Mucosa of stomach (tissue), 1 donor: ENCODE measurements around the gene FAM171A2.
A peak's percentile ranks its signal among the peaks of the same experiment; 100 is the strongest.
"Not testable (repeated sequence)": the region's sequence is repeated elsewhere in the genome, so short reads cannot be mapped to it uniquely, and the experiment has no call there.

Experiments
- H3K27me3 ChIP-seq: one replicate; pipeline ENCODE4 v1.7.0; 2013; ENCODE audit warnings: mild to moderate bottlenecking, low read length; ENCODE audit not compliant: control insufficient read depth, insufficient read depth
- H3K36me3 ChIP-seq: one replicate; pipeline ENCODE4 v1.7.0; 2013; ENCODE audit warnings: low read length; ENCODE audit not compliant: control insufficient read depth, insufficient read depth
- H3K4me1 ChIP-seq: one replicate; pipeline ENCODE4 v1.7.0; 2013; ENCODE audit warnings: mild to moderate bottlenecking, low read length; ENCODE audit not compliant: control insufficient read depth, insufficient read depth
- H3K4me3 ChIP-seq: one replicate; pipeline ENCODE4 v1.7.0; 2013; ENCODE audit warnings: low read length
- H3K9ac ChIP-seq: one replicate; pipeline ENCODE4 v1.7.0; 2013; ENCODE audit warnings: mild to moderate bottlenecking, low read length, moderate library complexity
- H3K9me3 ChIP-seq: one replicate; pipeline ENCODE4 v1.7.0; 2013; ENCODE audit warnings: mild to moderate bottlenecking, low read length, moderate library complexity; ENCODE audit not compliant: control insufficient read depth
- donor health status: Pancreatic carcinoma.

The FAM171A2 gene

DNA sequence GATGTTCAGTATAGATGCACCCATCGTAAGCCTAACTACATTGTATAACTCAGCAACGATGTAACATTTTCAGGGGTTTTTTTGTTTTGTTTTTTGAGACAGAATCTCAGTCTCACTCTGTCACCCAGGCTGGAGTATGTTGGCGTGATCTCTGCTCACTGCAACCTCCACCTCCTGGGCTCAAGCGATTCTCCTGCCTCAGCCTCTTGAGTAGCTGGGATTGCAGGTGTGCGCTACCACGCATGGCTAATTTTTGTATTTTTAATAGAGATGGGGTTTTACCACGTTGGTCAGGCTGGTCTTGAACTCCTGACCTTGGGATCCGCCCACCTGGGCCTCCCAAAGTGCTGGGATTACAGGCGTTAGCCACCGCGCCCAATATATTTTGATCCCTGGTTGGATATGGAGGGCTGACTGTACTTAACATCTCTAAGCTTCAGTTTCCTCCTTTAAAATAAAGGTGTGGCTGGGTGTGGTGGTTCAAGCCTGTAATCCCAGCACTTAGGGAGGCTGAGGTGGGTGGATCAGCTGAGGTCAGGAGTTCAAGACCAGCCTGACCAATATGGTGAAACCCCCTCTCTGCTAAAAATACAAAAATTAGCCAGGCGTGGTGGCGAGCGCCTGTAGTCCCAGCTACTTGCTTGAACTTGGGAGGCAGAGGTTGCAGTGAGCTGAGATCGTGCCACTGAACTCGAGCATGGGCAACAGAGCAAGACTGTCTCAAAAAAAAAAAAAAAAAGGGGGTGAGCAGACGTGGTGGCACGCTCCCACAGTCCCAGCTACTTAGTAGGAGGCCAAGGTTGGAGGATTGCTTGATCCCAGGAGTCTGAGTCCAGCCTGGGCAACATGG lies 16.2 kb downstream of the FAM171A2 start:
- not testable (repeated sequence) for H3K4me3 ChIP-seq, H3K9ac ChIP-seq, H3K9me3 ChIP-seq, H3K27me3 ChIP-seq
- Histone ChIP-seq H3K36me3 (peaks cover 10% of the 10 kb centered on the region), H3K4me1 (peaks cover 15% of the 10 kb centered on the region)

- H3K9me3 ChIP-seq = no peaks in the 10 kb centered on the region
- H3K4me3 ChIP-seq = peak overlapping the region; percentile 88
- H3K27me3 ChIP-seq = no peaks in the 10 kb centered on the region
- H3K36me3 ChIP-seq = peaks cover 10% of the 10 kb centered on the region
- peak overlapping the region; percentile 96 for H3K9ac ChIP-seq
- H3K4me1 ChIP-seq = peaks cover 15% of the 10 kb centered on the region
These were observed 17.4 kb downstream of the FAM171A2 start for GRCh38 chr17:44346064-44346844.

GRCh38 chr17:44345454-44346026 lies 18.1 kb downstream of the FAM171A2 start:
- peaks cover 15% of the 10 kb centered on the region for H3K4me1 ChIP-seq
- peak overlapping the region; percentile 88 for H3K4me3 ChIP-seq
- no peaks in the 10 kb centered on the region for H3K27me3 ChIP-seq
- H3K9me3 ChIP-seq = no peaks in the 10 kb centered on the region
- H3K36me3 ChIP-seq = peaks cover 4% of the 10 kb centered on the region
- peak overlapping the region; percentile 96 for H3K9ac ChIP-seq

DNA sequence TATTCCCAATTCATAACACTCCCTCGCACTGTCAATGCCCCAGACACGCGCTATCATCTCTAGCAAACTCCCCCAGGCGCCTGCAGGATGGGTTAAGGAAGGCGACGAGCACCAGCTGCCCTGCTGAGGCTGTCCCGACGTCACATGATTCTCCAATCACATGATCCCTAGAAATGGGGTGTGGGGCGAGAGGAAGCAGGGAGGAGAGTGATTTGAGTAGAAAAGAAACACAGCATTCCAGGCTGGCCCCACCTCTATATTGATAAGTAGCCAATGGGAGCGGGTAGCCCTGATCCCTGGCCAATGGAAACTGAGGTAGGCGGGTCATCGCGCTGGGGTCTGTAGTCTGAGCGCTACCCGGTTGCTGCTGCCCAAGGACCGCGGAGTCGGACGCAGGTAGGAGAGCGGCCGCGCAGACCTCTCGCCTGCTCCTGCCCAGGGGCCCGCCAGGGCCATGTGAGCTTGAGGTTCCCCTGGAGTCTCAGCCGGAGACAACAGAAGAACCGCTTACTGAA lies 18.7 kb downstream of the FAM171A2 start, which contains the start of gene GRN:
Gene GRN (plus strand): TSS at position 364 of the 515 bp plus-strand sequence. CDS start 3,863 bp downstream, outside the sequence.
- peak within 1 kb of the TSS; percentile 88 for H3K4me3 ChIP-seq
- H3K27me3 ChIP-seq = no peaks in the 10 kb centered on the region
- H3K36me3 ChIP-seq = no peaks in the 10 kb centered on the region
- peaks cover 15% of the 10 kb centered on the region for H3K4me1 ChIP-seq
- no peaks in the 10 kb centered on the region for H3K9me3 ChIP-seq
- peak within 1 kb of the TSS; percentile 96 for H3K9ac ChIP-seq

GRCh38 chr17:44343510-44344209 lies 20.0 kb downstream of the FAM171A2 start:
- H3K9ac ChIP-seq = no peak overlapping the region
- H3K36me3 ChIP-seq = no peaks in the 10 kb centered on the region
- peaks cover 15% of the 10 kb centered on the region for H3K4me1 ChIP-seq
- no peaks in the 10 kb centered on the region for H3K9me3 ChIP-seq
- no peaks in the 10 kb centered on the region for H3K27me3 ChIP-seq
- no peak overlapping the region for H3K4me3 ChIP-seq

GRCh38 chr17:44340553-44340952 lies 23.1 kb downstream of the FAM171A2 start:
- H3K27me3 ChIP-seq, H3K9ac ChIP-seq, H3K9me3 ChIP-seq, H3K36me3 ChIP-seq, H3K4me3 ChIP-seq, H3K4me1 ChIP-seq: not testable (repeated sequence)

DNA sequence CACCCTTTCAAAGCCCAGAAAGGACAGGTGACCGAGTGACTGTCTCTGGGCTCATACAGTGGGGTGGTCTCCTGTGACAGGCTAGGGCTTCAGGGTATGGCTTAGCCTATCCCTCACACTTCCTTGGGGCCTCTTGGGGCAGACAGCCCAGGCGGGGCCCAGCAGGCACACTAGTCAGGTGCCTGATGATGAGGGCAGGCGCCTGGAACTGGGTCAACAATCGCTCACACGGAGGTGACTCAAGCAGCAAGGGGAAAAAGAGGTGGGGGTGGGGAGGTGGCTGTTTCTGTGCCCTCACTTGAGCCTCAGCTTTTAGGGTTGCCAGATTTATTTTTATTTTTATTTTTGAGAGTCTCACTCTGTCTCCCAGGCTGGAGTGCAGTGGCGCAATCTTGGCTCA lies 25.0 kb downstream of the FAM171A2 start:
- no peaks in the 10 kb centered on the region for H3K4me1 ChIP-seq
- no peaks in the 10 kb centered on the region for H3K9me3 ChIP-seq
- no peak overlapping the region for H3K9ac ChIP-seq
- H3K36me3 ChIP-seq = no peaks in the 10 kb centered on the region
- peaks cover 3% of the 10 kb centered on the region for H3K27me3 ChIP-seq
- no peak overlapping the region for H3K4me3 ChIP-seq

GRCh38 chr17:44335968-44336367 lies 27.7 kb downstream of the FAM171A2 start:
- no peaks in the 10 kb centered on the region for H3K9me3 ChIP-seq
- H3K9ac ChIP-seq = no peak overlapping the region
- no peak overlapping the region for H3K4me3 ChIP-seq
- H3K27me3 ChIP-seq = peaks cover 3% of the 10 kb centered on the region
- H3K36me3 ChIP-seq = no peaks in the 10 kb centered on the region
- H3K4me1 ChIP-seq = peaks cover 4% of the 10 kb centered on the region

GRCh38 chr17:44335564-44335963 lies 28.1 kb downstream of the FAM171A2 start:
- Histone ChIP-seq H3K4me1 (peaks cover 4% of the 10 kb centered on the region), H3K9ac (no peak overlapping the region), H3K36me3 (no peaks in the 10 kb centered on the region), H3K27me3 (peaks cover 3% of the 10 kb centered on the region), H3K9me3 (no peaks in the 10 kb centered on the region), H3K4me3 (no peak overlapping the region)

- Histone ChIP-seq H3K4me1 (peaks cover 4% of the 10 kb centered on the region), H3K27me3 (peaks cover 3% of the 10 kb centered on the region), H3K36me3 (no peaks in the 10 kb centered on the region), H3K4me3 (no peak overlapping the region), H3K9ac (no peak overlapping the region), H3K9me3 (no peaks in the 10 kb centered on the region)
These were observed 28.9 kb downstream of the FAM171A2 start for GRCh38 chr17:44334727-44335126.

DNA sequence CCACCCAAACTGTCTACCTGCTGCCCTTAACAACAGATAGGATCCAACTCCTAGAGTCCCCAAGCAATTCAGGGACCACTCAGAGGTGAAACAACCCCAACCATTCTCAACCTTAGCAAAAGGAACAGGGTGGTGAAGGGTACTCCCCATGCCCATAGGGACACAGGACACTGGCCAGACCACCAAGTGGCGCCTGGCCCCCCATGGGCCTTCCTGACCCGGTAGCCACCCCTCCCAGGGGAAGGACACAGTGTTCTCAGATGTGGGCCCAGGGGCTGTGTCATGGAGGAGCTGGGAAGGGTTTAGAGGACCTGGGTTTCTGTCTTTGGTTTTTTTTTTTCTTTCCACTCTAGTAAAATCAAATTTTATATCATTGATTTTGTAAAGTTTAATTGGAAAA lies 29.3 kb downstream of the FAM171A2 start:
- Histone ChIP-seq H3K4me1 (peaks cover 4% of the 10 kb centered on the region), H3K27me3 (peaks cover 3% of the 10 kb centered on the region), H3K4me3 (no peak overlapping the region), H3K9me3 (no peaks in the 10 kb centered on the region), H3K9ac (no peak overlapping the region), H3K36me3 (no peaks in the 10 kb centered on the region)
